A549 (cell line): ENCODE results near the gene EGFL7. TPM values are rescaled to one million over a fixed set of nuclear protein-coding genes. Genes with fewer than 3 reads are reported as not detected.

Experiments used
- ATAC-seq, 2 experiments: fragments of 200-7000 bp in 1 of 2; fragments of >200 bp in 1 of 2; cut with Nextera tagmentation in 1 of 2; cut with Tn5 transposase in 1 of 2; 3 replicates each; pipeline versions ENCODE4 v1.8.0 to v1.9.1; 2018 to 2020; ENCODE audit warnings: mild to moderate bottlenecking in 1 of 2, moderate library complexity in 1 of 2
- CTCF ChIA-PET: fragments of 300-600 bp; sonication (Branson Sonifier 250); formaldehyde crosslinking; extraction: SDS; loops from one replicate; lab custom pipeline; 2021; ENCODE audit warnings: antibody characterized with exemption, inconsistent platforms; lab: Yijun Ruan, JAX
- POLR2A ChIA-PET: fragments of 350-600 bp; formaldehyde crosslinking; extraction: SDS; loops from one replicate; lab custom pipeline; 2021; ENCODE audit warnings: antibody characterized with exemption, inconsistent platforms; lab: Yijun Ruan, JAX
- DNase-seq, 2 experiments: peaks; one replicate each; pipeline versions ENCODE4 v3.0.0 to v3.0.0-alpha.2; 2011 to 2016; ENCODE audit warnings: low read depth in 1 of 2, low spot score in 1 of 2
- FAIRE-seq: peaks from 2 replicates; lab custom pipeline; 2011; peaks lifted over from hg19 to GRCh38; lab: Jason Lieb, UNC
- H3K27ac ChIP-seq, 2 experiments: fragments of >200 bp; sonication (Bioruptor Twin); formaldehyde crosslinking; 3 replicates each; pipeline ENCODE4 v1.5.1; 2016 to 2017
- H3K4me1 ChIP-seq: fragments of >200 bp; sonication (Bioruptor Twin); formaldehyde crosslinking; 3 replicates; pipeline ENCODE4 v1.6.1; 2016
- H3K4me2 ChIP-seq: fragments of >200 bp; sonication (Bioruptor Twin); formaldehyde crosslinking; 3 replicates; pipeline ENCODE4 v1.6.1; 2016
- H3K4me3 ChIP-seq: fragments of >200 bp; sonication (Bioruptor Twin); formaldehyde crosslinking; 3 replicates; pipeline ENCODE4 v1.5.1; 2016
- H3K9me3 ChIP-seq: fragments of >200 bp; sonication (Bioruptor Twin); formaldehyde crosslinking; 3 replicates; pipeline ENCODE4 v1.6.1; 2016
- BCL3 ChIP-seq: fragments of >200 bp; sonication (Bioruptor Twin); formaldehyde crosslinking; IDR thresholded peaks from 3 replicates; pipeline ENCODE4 v1.6.1; 2016
- BHLHE40 ChIP-seq: IDR thresholded peaks from 2 replicates; pipeline ENCODE4 v1.6.1; 2012; ENCODE audit warnings: low read depth, low read length, inconsistent platforms
- CBX8 ChIP-seq: fragments of 200-600 bp; sonication (generic); IDR thresholded peaks from 2 replicates; pipeline ENCODE4 v1.6.1; 2016
- CEBPB ChIP-seq, 2 experiments: fragments of >200 bp in 1 of 2; sonication (Bioruptor Twin) in 1 of 2; formaldehyde crosslinking in 1 of 2; IDR thresholded peaks; 2 replicates each; pipeline ENCODE4 v1.6.1; 2012 to 2016
- EP300 ChIP-seq, 2 experiments: fragments of >200 bp; sonication (Bioruptor Twin); formaldehyde crosslinking; IDR thresholded peaks; 2 replicates in 1 of 2; 3 replicates in 1 of 2; pipeline ENCODE4 v1.6.1; 2016 to 2017
- HMGXB4 ChIP-seq: fragments of 250-450 bp; sonication (Bioruptor Pico); IDR thresholded peaks from 2 replicates; pipeline ENCODE4 v1.5.0; 2021; ENCODE audit warnings: mild to moderate bottlenecking, moderate library complexity, borderline replicate concordance
- HOXB13 ChIP-seq: fragments of 250-450 bp; sonication (Bioruptor Pico); IDR thresholded peaks from 2 replicates; pipeline ENCODE4 v1.5.0; 2020; ENCODE audit warnings: low read depth, mild to moderate bottlenecking, moderate library complexity
- JUN ChIP-seq, 2 experiments: fragments of >200 bp; sonication (Bioruptor Twin); formaldehyde crosslinking; IDR thresholded peaks; 2 replicates in 1 of 2; 3 replicates in 1 of 2; pipeline ENCODE4 v1.6.1; 2016 to 2017
- JUNB ChIP-seq: fragments of >200 bp; sonication (Bioruptor Twin); formaldehyde crosslinking; IDR thresholded peaks from 2 replicates; pipeline ENCODE4 v1.6.1; 2016
- KDM5A ChIP-seq: fragments of 200-600 bp; sonication (generic); IDR thresholded peaks from 2 replicates; pipeline ENCODE4 v1.6.1; 2016; ENCODE audit warnings: antibody characterized with exemption, mild to moderate bottlenecking
- MAFK ChIP-seq: fragments of 450-650 bp; IDR thresholded peaks from 2 replicates; pipeline ENCODE4 v1.6.1; 2014; ENCODE audit not compliant: partially characterized antibody
- MAZ ChIP-seq: fragments of 150-350 bp; IDR thresholded peaks from 2 replicates; pipeline ENCODE4 v1.6.1; 2014; ENCODE audit warnings: antibody characterized with exemption, low read depth, low read length, borderline replicate concordance
- MYC ChIP-seq: IDR thresholded peaks from 2 replicates; pipeline ENCODE4 v1.6.1; 2012; ENCODE audit warnings: mild to moderate bottlenecking, inconsistent platforms, low read length, improper control_type of control experiment, borderline replicate concordance
- NPAS2 ChIP-seq: fragments of 250-450 bp; sonication (Bioruptor Pico); IDR thresholded peaks from 2 replicates; pipeline ENCODE4 v1.8.0; 2022; ENCODE audit warnings: mild to moderate bottlenecking, moderate library complexity, borderline replicate concordance
- NR3C1 ChIP-seq: fragments of >200 bp; sonication (Bioruptor Twin); formaldehyde crosslinking; IDR thresholded peaks from 3 replicates; pipeline ENCODE4 v1.6.1; 2017
- PHF8 ChIP-seq: fragments of 200-600 bp; sonication (generic); IDR thresholded peaks from 2 replicates; pipeline ENCODE4 v1.6.1; 2016; ENCODE audit warnings: low read depth, mild to moderate bottlenecking, antibody characterized with exemption, moderate library complexity, borderline replicate concordance
- POLR2AphosphoS2 ChIP-seq: conservative IDR thresholded peaks from 2 replicates; pipeline ENCODE4 v1.6.1; 2012; ENCODE audit warnings: low read length, improper control_type of control experiment, inconsistent platforms
- RARB ChIP-seq: fragments of 250-450 bp; sonication (Bioruptor Pico); IDR thresholded peaks from 2 replicates; pipeline ENCODE4 v1.8.0; 2021; ENCODE audit warnings: mild to moderate bottlenecking, moderate library complexity
- TP53 ChIP-seq: fragments of 250-450 bp; sonication (Bioruptor Pico); IDR thresholded peaks from 2 replicates; pipeline ENCODE4 v1.5.0; 2021; ENCODE audit warnings: mild to moderate bottlenecking, moderate library complexity
- ZSCAN20 ChIP-seq: fragments of 250-450 bp; sonication (Bioruptor Pico); IDR thresholded peaks from 2 replicates; pipeline ENCODE4 v1.8.0; 2022; ENCODE audit warnings: mild to moderate bottlenecking, moderate library complexity
- WGBS: methylation state at CpG from one replicate; pipeline ENCODE4 v1.1.6; 2017; ENCODE audit errors: missing lambda C conversion rate; 5-methylcytosine and 5-hydroxymethylcytosine counted together
- polyA plus RNA-seq, 4 experiments: library from polyadenylated mRNA; depleted of rRNA in 3 of 4; stranded (reverse); fragments of >200 nt; fragmentation: RNase III in 1 of 4; extraction: RNeasy Plus Mini Kit Qiagen cat#74134 plus additional on column Dnase treatment in 1 of 4; gene quantifications; 2 replicates in 3 of 4; 3 replicates in 1 of 4; pipeline ENCODE4 v1.2.3, GENCODE V29; 2011 to 2017
- TF ChIP-seq, protein P1 (sequence below): fragments of 250-450 bp; sonication (Bioruptor Pico); IDR thresholded peaks from 2 replicates; pipeline ENCODE4 v1.5.0; 2020; ENCODE audit warnings: low read depth, mild to moderate bottlenecking, moderate library complexity
- TF ChIP-seq, protein P2 (sequence below): fragments of 200-600 bp; sonication (generic); IDR thresholded peaks from 2 replicates; pipeline ENCODE4 v1.6.1; 2016; ENCODE audit warnings: antibody characterized with exemption, mild to moderate bottlenecking, moderate library complexity
- TF ChIP-seq, protein P3 (sequence below): fragments of >200 bp; sonication (Bioruptor Twin); formaldehyde crosslinking; IDR thresholded peaks from 2 replicates; pipeline ENCODE4 v1.6.1; 2016

EGFL7 gene
- polyA plus RNA-seq, 2 of the 4 experiments (the other 2 are of a cell fraction) = 19.9 to 34.4 TPM

DNA sequence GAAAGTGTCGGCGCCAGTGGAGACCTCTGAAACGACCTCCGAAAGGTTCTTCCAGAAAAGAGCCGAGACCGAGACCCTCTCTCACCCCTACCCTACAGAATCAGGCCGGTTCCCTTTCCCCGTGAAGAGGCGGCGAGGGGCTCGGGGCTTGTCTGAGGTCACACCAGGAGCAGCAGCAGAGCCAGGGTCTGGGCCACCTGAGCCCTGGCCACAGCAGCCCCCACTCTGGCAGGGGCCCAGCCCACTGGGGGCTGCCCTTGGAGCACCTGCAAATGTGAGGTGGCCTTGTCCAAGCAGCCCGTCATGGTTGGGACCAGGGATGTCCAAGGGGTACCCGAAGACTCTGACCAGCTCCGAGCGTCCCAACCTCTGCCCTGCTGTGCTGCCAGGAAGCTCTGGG is 15.3 kb downstream of the EGFL7 start:
- Histone ChIP-seq H3K4me2 (no peak overlapping the region), H3K4me1 (peaks cover 19% of the 10 kb centered on the region), H3K4me3 (no peak overlapping the region), H3K27ac (no peak overlapping the region), H3K9me3 (no peaks in the 10 kb centered on the region)
- FAIRE-seq = no peak
- ChIA-PET POLR2A (no interaction called here), CTCF (interaction anchor here (1.2 to 7.9 kb wide), 2 partner anchors 19 to 33 kb away, joined by 3 to 113 read pairs; no protein-coding TSS in a partner anchor)
- no peak for TF ChIP-seq HOXB13 (CRISPR knock-in tag)
- TF ChIP-seq MYC = no peak
- TF ChIP-seq NR3C1 = no peak
- no peak for TF ChIP-seq TP53 (CRISPR knock-in tag)
- TF ChIP-seq BHLHE40 = no peak
- TF ChIP-seq, protein P1, sequence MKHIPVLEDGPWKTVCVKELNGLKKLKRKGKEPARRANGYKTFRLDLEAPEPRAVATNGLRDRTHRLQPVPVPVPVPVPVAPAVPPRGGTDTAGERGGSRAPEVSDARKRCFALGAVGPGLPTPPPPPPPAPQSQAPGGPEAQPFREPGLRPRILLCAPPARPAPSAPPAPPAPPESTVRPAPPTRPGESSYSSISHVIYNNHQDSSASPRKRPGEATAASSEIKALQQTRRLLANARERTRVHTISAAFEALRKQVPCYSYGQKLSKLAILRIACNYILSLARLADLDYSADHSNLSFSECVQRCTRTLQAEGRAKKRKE = no peak
- TF ChIP-seq, protein P2, sequence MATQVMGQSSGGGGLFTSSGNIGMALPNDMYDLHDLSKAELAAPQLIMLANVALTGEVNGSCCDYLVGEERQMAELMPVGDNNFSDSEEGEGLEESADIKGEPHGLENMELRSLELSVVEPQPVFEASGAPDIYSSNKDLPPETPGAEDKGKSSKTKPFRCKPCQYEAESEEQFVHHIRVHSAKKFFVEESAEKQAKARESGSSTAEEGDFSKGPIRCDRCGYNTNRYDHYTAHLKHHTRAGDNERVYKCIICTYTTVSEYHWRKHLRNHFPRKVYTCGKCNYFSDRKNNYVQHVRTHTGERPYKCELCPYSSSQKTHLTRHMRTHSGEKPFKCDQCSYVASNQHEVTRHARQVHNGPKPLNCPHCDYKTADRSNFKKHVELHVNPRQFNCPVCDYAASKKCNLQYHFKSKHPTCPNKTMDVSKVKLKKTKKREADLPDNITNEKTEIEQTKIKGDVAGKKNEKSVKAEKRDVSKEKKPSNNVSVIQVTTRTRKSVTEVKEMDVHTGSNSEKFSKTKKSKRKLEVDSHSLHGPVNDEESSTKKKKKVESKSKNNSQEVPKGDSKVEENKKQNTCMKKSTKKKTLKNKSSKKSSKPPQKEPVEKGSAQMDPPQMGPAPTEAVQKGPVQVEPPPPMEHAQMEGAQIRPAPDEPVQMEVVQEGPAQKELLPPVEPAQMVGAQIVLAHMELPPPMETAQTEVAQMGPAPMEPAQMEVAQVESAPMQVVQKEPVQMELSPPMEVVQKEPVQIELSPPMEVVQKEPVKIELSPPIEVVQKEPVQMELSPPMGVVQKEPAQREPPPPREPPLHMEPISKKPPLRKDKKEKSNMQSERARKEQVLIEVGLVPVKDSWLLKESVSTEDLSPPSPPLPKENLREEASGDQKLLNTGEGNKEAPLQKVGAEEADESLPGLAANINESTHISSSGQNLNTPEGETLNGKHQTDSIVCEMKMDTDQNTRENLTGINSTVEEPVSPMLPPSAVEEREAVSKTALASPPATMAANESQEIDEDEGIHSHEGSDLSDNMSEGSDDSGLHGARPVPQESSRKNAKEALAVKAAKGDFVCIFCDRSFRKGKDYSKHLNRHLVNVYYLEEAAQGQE = no peak
- no peak for DNase-seq
- ATAC-seq = no peak
- WGBS = 96% methylated on average over 9 of the region's 15 CpGs

DNA sequence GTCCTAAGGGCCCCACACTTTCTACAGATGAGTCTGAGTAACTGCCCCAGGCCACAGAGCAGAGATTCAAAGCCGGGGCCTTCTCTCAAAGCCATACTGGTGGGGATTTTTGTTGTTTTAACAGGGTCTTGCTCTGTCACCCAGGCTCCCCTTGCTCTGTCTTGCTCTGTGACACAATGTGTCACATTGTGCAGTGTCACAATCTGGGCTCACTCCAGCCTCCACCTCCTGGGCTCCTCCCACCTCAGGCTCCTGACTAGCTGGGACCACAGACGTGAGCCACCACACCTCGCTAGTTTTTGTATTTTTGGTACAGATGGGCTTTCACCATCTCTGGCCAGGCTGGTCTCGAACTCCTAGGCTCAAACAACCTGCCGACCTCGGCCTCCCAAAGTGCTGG is 15.9 kb downstream of the EGFL7 start:
- WGBS = 93% methylated on average over 6 of the region's 6 CpGs
- no peak overlapping the region for H3K4me2 ChIP-seq
- peaks cover 18% of the 10 kb centered on the region for H3K4me1 ChIP-seq
- H3K27ac ChIP-seq = no peak overlapping the region
- H3K4me3 ChIP-seq = no peak overlapping the region
- TF ChIP-seq JUNB = no peak
- no peak for TF ChIP-seq PHF8
- no peak for TF ChIP-seq POLR2AphosphoS2
- TF ChIP-seq, protein P3, sequence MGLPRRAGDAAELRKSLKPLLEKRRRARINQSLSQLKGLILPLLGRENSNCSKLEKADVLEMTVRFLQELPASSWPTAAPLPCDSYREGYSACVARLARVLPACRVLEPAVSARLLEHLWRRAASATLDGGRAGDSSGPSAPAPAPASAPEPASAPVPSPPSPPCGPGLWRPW = no peak
- TF ChIP-seq MAFK = no peak
- TF ChIP-seq MAZ = no peak
- no peaks in the 10 kb centered on the region for H3K9me3 ChIP-seq
- POLR2A ChIA-PET = no interaction called here
- CTCF ChIA-PET = interaction anchor here (7.9 kb wide), 1 partner anchor 18 kb away, joined by 113 read pairs; no protein-coding TSS in a partner anchor
- DNase-seq (no peak), FAIRE-seq (no peak), ATAC-seq (no peak)

DNA sequence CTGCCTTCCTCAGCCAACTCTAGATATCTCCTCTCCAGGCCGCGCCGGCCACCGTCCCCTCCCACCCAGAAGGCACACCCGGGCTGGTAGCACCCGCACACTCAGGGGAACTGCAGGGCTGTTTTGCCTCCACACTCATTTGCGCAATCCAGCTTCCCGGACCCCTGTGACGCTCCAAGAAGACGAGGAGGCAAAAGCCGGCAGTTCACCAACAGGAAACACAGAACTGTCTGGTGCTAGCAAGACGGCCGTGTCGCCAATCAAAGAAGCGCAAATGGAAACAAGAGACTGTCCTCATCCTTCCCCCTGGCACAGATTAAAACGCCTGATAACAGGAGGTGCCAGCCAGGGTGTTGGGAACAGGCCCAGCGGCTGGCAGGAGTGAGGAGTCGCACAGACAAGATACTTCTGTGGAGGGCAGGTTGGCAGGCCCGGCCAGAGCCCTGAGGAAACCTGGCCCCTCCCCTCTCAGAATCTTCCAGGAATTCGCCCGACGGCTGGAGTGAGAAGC is 16.8 kb downstream of the EGFL7 start:
- no peak for DNase-seq
- H3K4me2 ChIP-seq = no peak overlapping the region
- ChIA-PET POLR2A (no interaction called here), CTCF (interaction anchor here (2.0 to 13.4 kb wide), 3 partner anchors 5 to 193 kb away, joined by 7 to 186 read pairs (median 34); no protein-coding TSS in a partner anchor)
- no peaks in the 10 kb centered on the region for H3K9me3 ChIP-seq
- H3K4me1 ChIP-seq = peaks cover 16% of the 10 kb centered on the region
- no peak overlapping the region for H3K27ac ChIP-seq
- no peak for FAIRE-seq
- no peak overlapping the region for H3K4me3 ChIP-seq
- ATAC-seq = no peak
- WGBS = 89% methylated on average over 22 of the region's 22 CpGs
- TF ChIP-seq CEBPB (IDR thresholded peaks at IDR 0.05) (peak in 1 of 2 experiments; percentile 11; a peak in 1 of 4 replicates), EP300 (IDR thresholded peaks at IDR 0.05) (no peak)

GRCh38 chr9:136681029-136681428 is 18.3 kb downstream of the EGFL7 start:
- 92% methylated on average over 17 of the region's 17 CpGs for WGBS
- ATAC-seq (no peak), FAIRE-seq (no peak), DNase-seq (no peak)
- H3K4me3 ChIP-seq = no peak overlapping the region
- no peak overlapping the region for H3K4me2 ChIP-seq
- ChIA-PET CTCF (interaction anchor here (0.6 to 13.4 kb wide), 7 partner anchors 7 to 195 kb away, joined by 3 to 186 read pairs (median 7); no protein-coding TSS in a partner anchor), POLR2A (interaction anchor here (1.0 kb wide), 1 partner anchor 13 kb away, joined by 3 read pairs; no protein-coding TSS in a partner anchor)
- peaks cover 10% of the 10 kb centered on the region for H3K4me1 ChIP-seq
- no peak overlapping the region for H3K27ac ChIP-seq
- no peaks in the 10 kb centered on the region for H3K9me3 ChIP-seq
- TF ChIP-seq BCL3 (no peak), MYC (no peak), CEBPB (IDR thresholded peaks at IDR 0.05) (no peak), NPAS2 (CRISPR knock-in tag) (no peak), JUN (IDR thresholded peaks at IDR 0.05) (no peak), KDM5A (no peak), CBX8 (no peak), ZSCAN20 (no peak), RARB (no peak), JUNB (no peak), HMGXB4 (CRISPR knock-in tag) (no peak)
